HFFc6 (cell line): ENCODE data around the gene PROM1. TPM values are rescaled to one million over a fixed set of nuclear protein-coding genes. Genes with fewer than 3 reads are reported as not detected.

ENCODE experiments used
- DNase-seq: peaks from one replicate; pipeline ENCODE4 v3.0.0-alpha.2; 2018
- H3K27ac Mint-ChIP-seq: 2 replicates; pipeline ENCODE4 v1.8.0; 2020; ENCODE audit warnings: mild to moderate bottlenecking, mixed read lengths
- H3K27me3 Mint-ChIP-seq: 2 replicates; pipeline ENCODE4 v1.8.0; 2021; ENCODE audit warnings: mild to moderate bottlenecking, moderate library complexity, mixed read lengths; ENCODE audit not compliant: insufficient read depth
- H3K36me3 Mint-ChIP-seq: 2 replicates; pipeline ENCODE4 v1.8.0; 2021; ENCODE audit warnings: low read depth, mixed read lengths
- H3K4me1 Mint-ChIP-seq: 2 replicates; pipeline ENCODE4 v1.8.0; 2020; ENCODE audit warnings: low read depth, mixed read lengths
- H3K4me3 Mint-ChIP-seq: 2 replicates; pipeline ENCODE4 v1.8.0; 2020; ENCODE audit warnings: mild to moderate bottlenecking, moderate library complexity, mixed read lengths
- H3K9me3 Mint-ChIP-seq: 2 replicates; pipeline ENCODE4 v1.8.0; 2020; ENCODE audit warnings: mild to moderate bottlenecking, mixed read lengths
- CTCF ChIP-seq: fragments of 200-600 bp; sonication (generic); IDR thresholded peaks from 2 replicates; pipeline ENCODE4 v1.5.0; 2021; ENCODE audit warnings: antibody characterized with exemption, mild to moderate bottlenecking
- total RNA-seq, 6 experiments: library from RNA; stranded (reverse); fragmentation: NEBNext Ultra II Directional; extraction: Animal tissue kit (Norgen Biotek cat#: 25700); gene quantifications; 2 replicates in 1 of 6; 3 replicates in 5 of 6; pipeline ENCODE4 v1.2.3, GENCODE V29; 2021

The PROM1 gene
- total RNA-seq, 6 experiments from 2014 or later: 0.28 TPM; not detected in 5

GRCh38 chr4:15935504-15936402 is 148.1 kb downstream of the PROM1 start:
- no peak overlapping the region for H3K4me3 Mint-ChIP-seq
- peaks cover 31% of the 10 kb centered on the region for H3K27me3 Mint-ChIP-seq
- no peak for TF ChIP-seq CTCF
- no peaks in the 10 kb centered on the region for H3K9me3 Mint-ChIP-seq
- no peaks in the 10 kb centered on the region for H3K4me1 Mint-ChIP-seq
- no peak for DNase-seq
- no peak overlapping the region for H3K27ac Mint-ChIP-seq
- H3K36me3 Mint-ChIP-seq: no peaks in the 10 kb centered on the region

- peaks cover 44% of the 10 kb centered on the region for H3K27me3 Mint-ChIP-seq
- no peak for DNase-seq
- no peaks in the 10 kb centered on the region for H3K9me3 Mint-ChIP-seq
- H3K27ac Mint-ChIP-seq: no peak overlapping the region
- TF ChIP-seq CTCF: no peak
- H3K4me1 Mint-ChIP-seq: no peaks in the 10 kb centered on the region
- H3K36me3 Mint-ChIP-seq: no peaks in the 10 kb centered on the region
- no peak overlapping the region for H3K4me3 Mint-ChIP-seq
These were observed 149.6 kb downstream of the PROM1 start for GRCh38 chr4:15934259-15934658.

- Mint-ChIP-seq H3K27me3 (peaks cover 53% of the 10 kb centered on the region), H3K4me1 (no peaks in the 10 kb centered on the region), H3K36me3 (no peaks in the 10 kb centered on the region), H3K4me3 (no peak overlapping the region), H3K27ac (no peak overlapping the region), H3K9me3 (no peaks in the 10 kb centered on the region)
- no peak for TF ChIP-seq CTCF
- DNase-seq: no peak
These were observed 152.2 kb downstream of the PROM1 start for GRCh38 chr4:15931451-15932210.

GRCh38 chr4:15930314-15930713 is 153.5 kb downstream of the PROM1 start:
- no peak for DNase-seq
- Mint-ChIP-seq H3K36me3 (no peaks in the 10 kb centered on the region), H3K4me3 (no peak overlapping the region), H3K9me3 (no peaks in the 10 kb centered on the region), H3K27ac (no peak overlapping the region), H3K27me3 (peaks cover 44% of the 10 kb centered on the region), H3K4me1 (no peaks in the 10 kb centered on the region)
- no peak for TF ChIP-seq CTCF

GRCh38 chr4:15929540-15929939 is 154.3 kb downstream of the PROM1 start:
- no peaks in the 10 kb centered on the region for H3K9me3 Mint-ChIP-seq
- H3K4me1 Mint-ChIP-seq: no peaks in the 10 kb centered on the region
- no peak for DNase-seq
- H3K36me3 Mint-ChIP-seq: no peaks in the 10 kb centered on the region; the same call in 1 of the 2 replicates
- H3K27me3 Mint-ChIP-seq: peaks cover 40% of the 10 kb centered on the region
- no peak for TF ChIP-seq CTCF
- no peak overlapping the region for H3K27ac Mint-ChIP-seq
- H3K4me3 Mint-ChIP-seq: no peak overlapping the region
